ENCODE results near the gene FAM221B. TPM values are rescaled to one million over a fixed set of nuclear protein-coding genes. Genes with fewer than 3 reads are reported as not detected.

The FAM221B gene
- total and polyA plus RNA-seq, 2 experiments from 2014 or later = 0.47 TPM; not detected in 1

- H3K4me3 ChIP-seq = no peak overlapping the region
- H3K4me2 ChIP-seq = no peak overlapping the region
Observed at GRCh38 chr9:35792826-35793225, 35.7 kb downstream of the FAM221B start.

DNA sequence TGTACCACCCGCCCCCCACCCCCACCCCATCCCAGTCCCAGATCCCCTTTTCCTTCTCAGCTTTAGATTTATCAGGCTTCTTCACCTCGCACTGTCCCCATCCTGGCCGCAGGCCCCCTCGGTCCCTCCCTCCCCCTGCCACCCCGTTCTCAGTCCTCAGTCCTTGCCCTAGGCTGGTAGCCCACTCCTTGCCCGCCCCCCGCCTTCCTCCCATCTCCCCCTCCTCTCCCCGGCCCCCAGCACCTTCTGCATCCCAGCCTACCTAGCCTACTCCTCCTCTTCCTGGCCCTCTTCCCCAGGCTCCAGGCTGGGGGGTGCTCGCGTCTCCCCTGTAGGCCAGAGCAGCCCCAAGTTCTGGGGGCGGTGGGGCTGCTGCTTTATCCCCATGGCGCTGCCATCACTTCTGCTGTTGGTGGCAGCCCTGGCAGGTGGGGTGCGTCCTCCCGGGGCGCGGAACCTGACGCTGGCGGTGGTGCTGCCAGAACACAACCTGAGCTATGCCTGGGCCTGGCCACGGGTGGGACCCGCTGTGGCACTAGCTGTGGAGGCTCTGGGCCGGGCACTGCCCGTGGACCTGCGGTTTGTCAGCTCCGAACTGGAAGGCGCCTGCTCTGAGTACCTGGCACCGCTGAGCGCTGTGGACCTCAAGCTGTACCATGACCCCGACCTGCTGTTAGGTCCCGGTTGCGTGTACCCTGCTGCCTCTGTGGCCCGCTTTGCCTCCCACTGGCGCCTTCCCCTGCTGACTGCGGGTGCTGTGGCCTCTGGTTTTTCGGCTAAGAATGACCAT lies 36.3 kb downstream of the FAM221B start:
- Mint-ChIP-seq H3K27me3 (ENCODE audit: insufficient read depth, low read depth, poor library complexity) (peaks cover 14% of the 10 kb centered on the region), H3K27ac (no peak overlapping the region), H3K9me3 (no peaks in the 10 kb centered on the region), H3K4me1 (peaks cover 23% of the 10 kb centered on the region), H3K4me3 (peak overlapping the region; percentile 65), H3K36me3 (ENCODE audit: low read depth) (peaks cover 5% of the 10 kb centered on the region; the same call in 1 of the 3 replicates)
- H3K79me2 ChIP-seq (replicated peaks; ENCODE audit: insufficient read depth) = no peaks in the 10 kb centered on the region
- 0 out of 2 replicates have a peak, but pooled peaks cover 3% of the 10 kb centered on the region for H3F3A ChIP-seq (replicated peaks; ENCODE audit: low read depth)
- no peaks in the 10 kb centered on the region for H3K9me2 ChIP-seq (ENCODE audit: insufficient read depth)
- H4K20me1 ChIP-seq (replicated peaks; ENCODE audit: insufficient read depth) = no peaks in the 10 kb centered on the region; the same call in 1 of the 2 replicates
- H3K4me1 ChIP-seq (ENCODE audit: insufficient read depth) = peaks cover 15% of the 10 kb centered on the region
- H3K4me3 ChIP-seq = peak overlapping the region; percentile 61
- H3K4me2 ChIP-seq = peak overlapping the region; percentile 76
- H3K36me3 ChIP-seq (ENCODE audit: insufficient read depth) = 0 out of 2 replicates have a peak, but pooled peaks cover 3% of the 10 kb centered on the region
- DNase-seq (ENCODE audit: low spot score) (no peak), ATAC-seq (peak; percentile 2)
- H2AFZ ChIP-seq = no peak overlapping the region
- no peak overlapping the region for H3K27ac ChIP-seq (ENCODE audit: low read depth)
- no peak for TF ChIP-seq ZNF114 (CRISPR knock-in tag; IDR thresholded peaks at IDR 0.05)
- TF ChIP-seq STAT1 (IDR thresholded peaks at IDR 0.05; ENCODE audit: unreplicated experiment) = no peak
- TF ChIP-seq, protein P1, sequence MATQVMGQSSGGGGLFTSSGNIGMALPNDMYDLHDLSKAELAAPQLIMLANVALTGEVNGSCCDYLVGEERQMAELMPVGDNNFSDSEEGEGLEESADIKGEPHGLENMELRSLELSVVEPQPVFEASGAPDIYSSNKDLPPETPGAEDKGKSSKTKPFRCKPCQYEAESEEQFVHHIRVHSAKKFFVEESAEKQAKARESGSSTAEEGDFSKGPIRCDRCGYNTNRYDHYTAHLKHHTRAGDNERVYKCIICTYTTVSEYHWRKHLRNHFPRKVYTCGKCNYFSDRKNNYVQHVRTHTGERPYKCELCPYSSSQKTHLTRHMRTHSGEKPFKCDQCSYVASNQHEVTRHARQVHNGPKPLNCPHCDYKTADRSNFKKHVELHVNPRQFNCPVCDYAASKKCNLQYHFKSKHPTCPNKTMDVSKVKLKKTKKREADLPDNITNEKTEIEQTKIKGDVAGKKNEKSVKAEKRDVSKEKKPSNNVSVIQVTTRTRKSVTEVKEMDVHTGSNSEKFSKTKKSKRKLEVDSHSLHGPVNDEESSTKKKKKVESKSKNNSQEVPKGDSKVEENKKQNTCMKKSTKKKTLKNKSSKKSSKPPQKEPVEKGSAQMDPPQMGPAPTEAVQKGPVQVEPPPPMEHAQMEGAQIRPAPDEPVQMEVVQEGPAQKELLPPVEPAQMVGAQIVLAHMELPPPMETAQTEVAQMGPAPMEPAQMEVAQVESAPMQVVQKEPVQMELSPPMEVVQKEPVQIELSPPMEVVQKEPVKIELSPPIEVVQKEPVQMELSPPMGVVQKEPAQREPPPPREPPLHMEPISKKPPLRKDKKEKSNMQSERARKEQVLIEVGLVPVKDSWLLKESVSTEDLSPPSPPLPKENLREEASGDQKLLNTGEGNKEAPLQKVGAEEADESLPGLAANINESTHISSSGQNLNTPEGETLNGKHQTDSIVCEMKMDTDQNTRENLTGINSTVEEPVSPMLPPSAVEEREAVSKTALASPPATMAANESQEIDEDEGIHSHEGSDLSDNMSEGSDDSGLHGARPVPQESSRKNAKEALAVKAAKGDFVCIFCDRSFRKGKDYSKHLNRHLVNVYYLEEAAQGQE (IDR thresholded peaks at IDR 0.05; ENCODE audit: unreplicated experiment) = no peak
- peaks cover 7% of the 10 kb centered on the region; the same call in 1 of the 2 replicates for H3K27me3 ChIP-seq (ENCODE audit: insufficient read depth)

More at GRCh38 chr9:35792826-35793225, 35.7 kb downstream of the FAM221B start:
- H4K20me1 ChIP-seq (replicated peaks; ENCODE audit: insufficient read depth) = no peaks in the 10 kb centered on the region; the same call in 1 of the 2 replicates
- 0 out of 2 replicates have a peak, but pooled peaks cover 2% of the 10 kb centered on the region for H3K36me3 ChIP-seq (ENCODE audit: insufficient read depth)
- no peaks in the 10 kb centered on the region for H3K79me2 ChIP-seq (replicated peaks; ENCODE audit: insufficient read depth)
- TF ChIP-seq EZH2 (IDR thresholded peaks at IDR 0.05; ENCODE audit: low read depth, unreplicated experiment) (no peak), CREB1 (CRISPR knock-in tag; IDR thresholded peaks at IDR 0.05; ENCODE audit: low read depth) (no peak), ZNF331 (CRISPR knock-in tag; IDR thresholded peaks at IDR 0.05; ENCODE audit: low read depth) (no peak), CTCF (conservative IDR thresholded peaks at IDR 0.05; ENCODE audit: low read depth in 2 of 2) (no peak)
- H3K9me3 Mint-ChIP-seq = no peaks in the 10 kb centered on the region
- peaks cover 7% of the 10 kb centered on the region; the same call in 1 of the 2 replicates for H3K27me3 ChIP-seq (ENCODE audit: insufficient read depth)
- H2AFZ ChIP-seq = no peak overlapping the region
- H3K27ac Mint-ChIP-seq = no peak overlapping the region
- H3K27me3 Mint-ChIP-seq (ENCODE audit: insufficient read depth, low read depth, poor library complexity) = peaks cover 14% of the 10 kb centered on the region
- DNase-seq (ENCODE audit: low spot score) (no peak), ATAC-seq (no peak)
- peaks cover 15% of the 10 kb centered on the region for H3K4me1 ChIP-seq (ENCODE audit: insufficient read depth)
- H3K4me3 Mint-ChIP-seq = peak overlapping the region; percentile 43; the same call in 1 of the 3 replicates
- 0 out of 2 replicates have a peak, but pooled peaks cover 3% of the 10 kb centered on the region for H3F3A ChIP-seq (replicated peaks; ENCODE audit: low read depth)
- H3K9me2 ChIP-seq (ENCODE audit: insufficient read depth) = no peaks in the 10 kb centered on the region
- peaks cover 23% of the 10 kb centered on the region for H3K4me1 Mint-ChIP-seq
- no peak overlapping the region for H3K27ac ChIP-seq (ENCODE audit: low read depth)
- 0 out of 3 replicates have a peak, but pooled peaks cover under 1% of the 10 kb centered on the region for H3K36me3 Mint-ChIP-seq (ENCODE audit: low read depth)

All from GM23338 (cell line).